Activated T-helper 2 cell treated with anti-CD3 and anti-CD28 coated beads, Interferon-gamma antibody, Interleukin-2, Interleukin-4, amounts not matched to agents 10 μg/mL and 5 μg/mL and 100 μg/mL, durations not matched to agents 14 hours and 24 hours and 36 hours (primary cell): ENCODE data around the gene EIF5AL1. TPM values are rescaled to one million over a fixed set of nuclear protein-coding genes. Genes with fewer than 3 reads are reported as not detected.

Experiments used
- DNase-seq: peaks from one replicate; pipeline ENCODE4 v3.0.0; 2021; ENCODE audit warnings: low spot score
- H3K27ac Mint-ChIP-seq: one replicate; pipeline ENCODE4 v1.8.0; 2021; ENCODE audit warnings: mixed read lengths
- H3K27me3 Mint-ChIP-seq: one replicate; pipeline ENCODE4 v1.8.0; 2021; ENCODE audit warnings: low read depth, mixed read lengths
- H3K36me3 Mint-ChIP-seq: one replicate; pipeline ENCODE4 v1.8.0; 2021; ENCODE audit warnings: low read depth, mixed read lengths
- H3K4me1 Mint-ChIP-seq: one replicate; pipeline ENCODE4 v1.8.0; 2021; ENCODE audit warnings: low read depth, mixed read lengths
- H3K4me3 Mint-ChIP-seq: one replicate; pipeline ENCODE4 v1.8.0; 2021; ENCODE audit warnings: low read depth, mild to moderate bottlenecking, moderate library complexity, mixed read lengths
- H3K9me3 Mint-ChIP-seq: one replicate; pipeline ENCODE4 v1.8.0; 2021; ENCODE audit warnings: mixed read lengths
- intact Hi-C: fragments of 100-400 bp; cut with micrococcal nuclease; formaldehyde crosslinking; loops from one replicate; pipeline ENCODE4 v1.15.1; 2023
- total RNA-seq: library from RNA; stranded (reverse); gene quantifications from 2 replicates; pipeline ENCODE4 v1.2.3, GENCODE V29; 2022

The EIF5AL1 gene
- total RNA-seq, 1 donor from 2014 or later = 0.23 TPM

DNA sequence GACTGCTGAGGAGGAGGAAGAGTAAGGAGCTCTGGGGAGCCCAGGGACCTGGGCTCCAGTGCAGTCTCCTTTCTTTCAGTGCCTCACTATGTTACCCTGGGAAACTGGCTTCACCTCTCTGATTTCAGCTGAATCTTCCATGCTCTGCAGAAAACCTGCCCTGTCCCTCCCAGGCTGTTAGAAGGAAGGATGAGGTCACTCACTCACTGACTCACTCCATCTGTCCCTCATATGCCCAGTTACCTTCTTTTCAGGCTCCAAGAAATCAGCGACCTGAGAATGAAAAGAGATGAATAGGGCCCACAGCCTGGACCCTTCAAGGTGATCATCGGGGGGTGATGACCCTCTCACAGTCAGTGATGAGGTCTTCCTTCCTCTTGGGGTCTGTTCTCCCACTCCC, 47.4 kb downstream of the EIF5AL1 start:
- no peak for DNase-seq
- Mint-ChIP-seq H3K36me3 (no peaks in the 10 kb centered on the region), H3K27ac (no peak overlapping the region), H3K4me3 (no peak overlapping the region), H3K27me3 (peaks cover 16% of the 10 kb centered on the region), H3K9me3 (no peaks in the 10 kb centered on the region), H3K4me1 (no peaks in the 10 kb centered on the region)
- intact Hi-C loops = loop anchor here (5.0 kb wide), 1 partner anchor 373 kb away; no protein-coding TSS in a partner anchor

DNA sequence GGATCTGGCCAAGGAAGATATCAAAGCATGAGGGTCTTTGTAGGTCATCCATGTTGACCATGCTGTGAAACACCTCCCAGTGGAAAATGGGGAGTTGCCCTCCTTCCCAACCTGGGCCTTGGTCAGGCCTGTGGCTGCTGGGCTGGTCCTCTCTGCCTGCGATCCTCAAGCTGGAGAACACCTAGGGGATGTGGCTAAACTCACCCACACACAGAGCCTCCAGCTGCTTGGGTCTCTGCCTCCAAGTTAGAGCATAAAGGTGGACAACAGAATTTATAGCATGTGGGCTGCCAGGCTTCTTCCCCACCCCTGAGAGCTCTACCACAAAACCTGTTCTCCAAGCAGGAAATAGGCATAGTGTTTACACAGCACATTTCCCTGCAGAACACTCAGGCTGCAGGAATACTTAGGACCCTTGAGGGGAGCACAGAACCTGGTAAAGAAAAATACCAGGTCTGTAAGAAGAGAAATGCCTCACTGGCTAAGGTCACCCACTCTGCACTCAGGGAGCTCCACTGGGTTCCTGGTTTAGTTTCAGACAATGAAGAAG, 47.9 kb downstream of the EIF5AL1 start, which contains the start of gene SFTPA2:
Gene SFTPA2, minus strand, starts transcription at position 248 of the 550 bp plus-strand sequence. CDS start 924 bp downstream, outside the sequence.
- no peaks in the 10 kb centered on the region for H3K9me3 Mint-ChIP-seq
- intact Hi-C loops = loop anchor here (5.0 kb wide), 1 partner anchor 372 kb away; no protein-coding TSS in a partner anchor
- no peak for DNase-seq
- H3K36me3 Mint-ChIP-seq = no peaks in the 10 kb centered on the region
- no peaks in the 10 kb centered on the region for H3K4me1 Mint-ChIP-seq
- peaks cover 16% of the 10 kb centered on the region for H3K27me3 Mint-ChIP-seq
- H3K4me3 Mint-ChIP-seq = no peak within 1 kb of the TSS
- H3K27ac Mint-ChIP-seq = no peak within 1 kb of the TSS

DNA sequence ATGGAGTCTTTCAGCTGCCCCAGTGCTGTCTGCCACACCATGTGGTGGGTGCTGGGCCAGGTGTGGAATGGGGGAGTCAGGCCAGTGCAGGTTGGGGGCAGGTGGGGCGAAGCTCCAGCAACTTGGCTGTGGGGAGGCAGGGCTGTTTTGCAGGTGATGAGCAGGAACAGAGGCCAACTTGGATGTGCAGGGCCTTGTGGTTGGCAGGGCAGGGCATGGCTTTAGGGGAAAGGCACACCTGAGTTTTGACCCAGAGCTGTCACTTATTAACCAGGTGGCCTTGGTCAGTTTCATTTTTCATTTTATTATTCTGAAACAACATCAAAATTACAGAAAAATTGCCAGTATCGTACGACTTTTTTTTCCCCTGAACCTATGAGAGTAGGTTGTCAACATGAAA, 48.9 kb downstream of the EIF5AL1 start:
- Mint-ChIP-seq H3K9me3 (no peaks in the 10 kb centered on the region), H3K27me3 (peaks cover 16% of the 10 kb centered on the region), H3K4me1 (no peaks in the 10 kb centered on the region), H3K27ac (no peak overlapping the region), H3K36me3 (no peaks in the 10 kb centered on the region), H3K4me3 (no peak overlapping the region)
- DNase-seq = no peak
- intact Hi-C loops = loop anchor here (5.0 kb wide), 1 partner anchor 371 kb away; no protein-coding TSS in a partner anchor

DNA sequence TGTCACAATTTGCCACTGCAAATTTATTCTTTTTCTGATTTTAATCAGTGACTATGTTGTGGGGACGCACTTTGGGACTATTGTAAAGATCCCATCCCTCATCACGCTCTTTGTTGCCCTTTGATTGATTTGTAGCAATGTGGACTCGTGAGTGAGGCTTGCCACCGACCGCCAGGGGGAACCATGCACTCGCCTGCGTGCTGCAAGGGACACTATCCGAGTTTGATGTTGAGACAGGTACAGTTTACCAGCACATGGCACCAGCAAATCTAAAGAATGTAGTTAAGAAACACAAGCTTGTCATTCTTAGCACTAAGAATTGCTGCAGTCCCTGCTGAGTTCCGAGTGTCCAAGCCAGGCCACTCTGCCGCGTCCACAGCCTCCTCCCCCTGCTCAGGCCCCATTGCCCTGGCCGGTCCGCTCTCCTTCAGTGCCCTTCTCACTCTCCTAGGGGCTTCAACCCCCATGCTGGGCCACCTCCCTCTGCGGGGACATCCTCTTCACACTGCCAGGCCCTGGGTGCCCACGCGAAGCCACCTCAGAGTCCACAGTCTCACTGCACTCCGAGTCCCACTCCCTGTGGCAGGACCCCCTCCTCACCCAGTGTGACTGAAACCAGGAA, 49.9 kb downstream of the EIF5AL1 start:
- peaks cover 22% of the 10 kb centered on the region for H3K27me3 Mint-ChIP-seq
- no peaks in the 10 kb centered on the region for H3K36me3 Mint-ChIP-seq
- H3K4me1 Mint-ChIP-seq = no peaks in the 10 kb centered on the region
- DNase-seq = peak; percentile 41
- no peak overlapping the region for H3K27ac Mint-ChIP-seq
- H3K4me3 Mint-ChIP-seq = no peak overlapping the region
- intact Hi-C loops = loop anchor here (5.0 kb wide), 1 partner anchor 370 kb away; no protein-coding TSS in a partner anchor
- H3K9me3 Mint-ChIP-seq = no peaks in the 10 kb centered on the region

DNA sequence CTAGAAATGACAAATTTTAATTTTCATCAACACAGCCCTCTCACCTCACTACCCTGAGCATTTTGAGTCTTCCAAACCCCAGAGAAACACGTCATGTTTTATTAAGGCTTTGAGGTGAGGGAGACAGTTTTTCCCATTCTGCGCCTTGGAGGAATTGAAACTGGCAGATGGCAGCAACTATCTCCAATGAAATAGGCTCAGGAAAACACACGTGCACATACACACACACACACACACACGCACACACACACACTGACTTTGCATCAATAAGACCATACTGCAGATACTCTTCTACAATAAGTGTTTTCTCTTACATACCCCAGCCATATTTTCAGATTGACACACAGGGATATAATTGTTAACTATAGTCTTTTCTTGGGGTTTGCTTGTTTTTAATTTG, 51.1 kb downstream of the EIF5AL1 start:
- Mint-ChIP-seq H3K27me3 (peaks cover 28% of the 10 kb centered on the region), H3K4me3 (no peak overlapping the region), H3K27ac (no peak overlapping the region), H3K4me1 (no peaks in the 10 kb centered on the region), H3K9me3 (no peaks in the 10 kb centered on the region), H3K36me3 (no peaks in the 10 kb centered on the region)
- intact Hi-C loops = loop anchor here (5.0 kb wide), 1 partner anchor 369 kb away; no protein-coding TSS in a partner anchor
- DNase-seq = no peak

Other genes with a start within 250 kb of the EIF5AL1 start
- gene PPIF, start 165.1 kb upstream of the EIF5AL1 start, total RNA-seq = 119 and 120 TPM in 2 replicates
- gene ZCCHC24, start 66.9 kb upstream of the EIF5AL1 start, total RNA-seq = 2.1 and 2.6 TPM in 2 replicates
- gene SFTPA2, start 47.9 kb downstream of the EIF5AL1 start, total RNA-seq = not detected in 2 replicates
- not detected in 2 replicates for gene SFTPA1, start 98.4 kb downstream of the EIF5AL1 start, total RNA-seq
- 0.59 and 1.1 TPM in 2 replicates for gene NUTM2B, start 190.7 kb downstream of the EIF5AL1 start, total RNA-seq